Measurements from ENCODE around the gene POLQ.
"Not testable (repeated sequence)": the region's sequence is repeated elsewhere in the genome, so short reads cannot be mapped to it uniquely, and the experiment has no call there.

Gene POLQ

DNA sequence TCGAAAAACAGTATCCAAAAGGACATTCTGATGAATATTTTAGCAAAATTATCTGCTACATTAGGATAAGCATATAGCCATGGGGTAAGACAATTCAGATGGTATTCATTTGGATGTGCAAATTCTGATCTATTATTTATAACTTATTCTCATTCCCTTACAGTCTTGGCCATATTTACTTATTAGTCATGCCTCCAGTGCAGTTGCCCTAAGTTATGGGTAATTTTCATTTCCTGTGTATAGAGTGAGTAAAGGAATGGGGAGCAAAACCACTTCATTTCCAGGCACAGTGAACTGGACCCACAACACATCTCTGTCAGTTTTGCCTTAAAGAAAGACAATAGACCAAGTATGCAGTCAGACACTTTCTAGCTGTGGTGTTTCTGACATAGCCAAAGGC, 134.3 kb downstream of the POLQ start:
- DNase-seq: no peak

DNA sequence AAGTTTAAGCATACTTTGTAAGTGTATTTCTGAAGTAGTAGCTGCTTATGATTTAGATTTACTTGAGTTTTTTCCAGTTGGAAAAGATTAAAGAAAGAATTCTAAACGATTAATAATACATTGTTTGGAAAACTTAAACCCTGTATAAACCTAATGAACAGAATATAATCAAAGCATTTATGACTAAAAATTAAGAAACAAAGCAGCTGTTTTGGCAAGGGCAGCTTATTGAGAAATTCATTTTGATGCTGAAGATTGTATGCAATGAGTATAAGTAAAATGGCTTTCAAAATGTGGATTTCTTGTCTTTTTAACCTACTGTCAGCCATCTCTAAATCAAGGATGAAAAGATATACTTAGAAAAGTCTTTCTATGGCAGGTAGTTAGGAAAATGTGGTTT, 140.2 kb downstream of the POLQ start:
- DNase-seq: no peak

DNA sequence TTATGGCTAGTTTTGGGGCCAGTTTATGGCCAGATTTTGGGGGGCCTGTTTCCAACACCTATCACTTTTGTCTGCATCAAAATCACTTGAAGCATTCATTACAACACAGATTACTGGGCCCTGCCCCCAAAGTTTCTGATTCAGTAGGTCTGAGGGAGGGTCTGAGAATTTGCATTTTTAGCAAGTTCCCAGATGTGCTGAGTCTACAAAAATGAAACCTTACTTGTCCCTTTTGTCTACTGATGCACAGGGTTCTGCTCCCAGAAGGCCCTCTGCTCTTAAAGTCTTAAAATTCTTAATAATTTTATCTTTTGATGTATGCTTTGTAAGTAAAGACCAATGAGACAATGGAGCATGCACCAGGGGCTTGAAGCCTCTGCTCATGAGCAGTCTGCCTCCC, 146.0 kb downstream of the POLQ start:
- no peak for DNase-seq

DNA sequence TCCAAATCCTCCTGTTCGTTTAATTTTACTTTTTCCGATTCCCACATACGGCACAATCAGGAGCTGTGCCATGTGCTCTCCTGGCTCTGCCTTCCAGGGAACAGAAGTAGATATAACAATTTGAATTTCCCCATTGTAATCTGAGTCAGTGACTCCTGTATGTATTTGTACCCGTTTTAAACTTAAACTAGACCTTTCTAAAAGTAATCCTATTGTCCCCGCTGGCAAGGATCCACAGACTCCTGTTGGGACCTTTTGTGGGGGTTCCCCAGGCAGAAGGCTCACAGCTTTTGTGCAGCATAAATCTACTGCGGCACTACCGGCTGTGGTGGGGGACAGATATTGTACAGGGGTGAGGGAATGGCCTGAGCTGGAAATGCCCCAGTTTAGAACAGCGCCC, 147.7 kb downstream of the POLQ start:
- DNase-seq: not testable (repeated sequence)

DNA sequence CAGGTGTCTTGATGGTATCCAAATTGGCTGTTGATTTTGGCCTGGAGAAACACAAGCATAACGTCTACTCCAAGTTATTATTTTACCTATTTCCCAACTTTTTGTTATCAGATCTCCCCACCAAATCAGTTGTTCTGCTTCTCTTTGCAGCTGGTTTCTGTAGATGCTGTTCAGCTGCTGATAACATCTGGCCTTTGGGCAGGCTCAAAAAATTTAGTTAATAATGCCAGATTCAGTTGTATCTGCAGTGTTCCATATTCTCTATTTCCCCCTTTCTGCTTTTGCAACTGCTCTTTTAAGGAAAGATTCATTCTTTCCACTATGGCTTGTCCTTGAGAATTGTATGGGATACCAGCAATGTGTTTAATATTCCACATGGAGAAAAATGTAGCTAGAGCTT, 149.8 kb downstream of the POLQ start:
- DNase-seq: not testable (repeated sequence)

DNA sequence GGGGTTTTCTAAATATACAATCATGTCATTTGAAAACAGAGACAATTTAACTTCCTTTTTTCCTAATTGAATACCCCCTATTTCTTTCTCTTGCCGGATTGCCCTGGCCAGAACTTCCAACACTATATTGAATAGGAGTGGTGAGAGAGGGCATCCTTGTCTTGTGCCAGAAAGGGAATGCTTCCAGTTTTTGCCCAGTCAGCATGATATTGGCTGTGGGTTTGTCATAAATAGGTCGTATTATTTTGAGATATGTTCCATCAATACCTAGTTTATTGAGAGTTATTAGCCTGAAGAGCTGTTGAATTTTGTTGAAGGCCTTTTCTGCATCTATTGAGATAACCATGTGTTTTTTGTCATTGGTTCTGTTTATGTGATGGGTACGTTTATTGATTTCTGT, 157.5 kb downstream of the POLQ start:
- DNase-seq: not testable (repeated sequence)
